WTC11 (cell line): ENCODE data around the gene RAP1GAP.

Source experiments
- CBFB ChIP-seq: sonication (generic); formaldehyde crosslinking; IDR thresholded peaks from 2 replicates; pipeline ENCODE4 v1.8.1; 2022; ENCODE audit warnings: mild to moderate bottlenecking, low read depth, missing genetic modification reagents
- ZNF138 ChIP-seq: sonication (generic); formaldehyde crosslinking; conservative IDR thresholded peaks from 2 replicates; pipeline ENCODE4 v1.8.1; 2022; ENCODE audit warnings: mild to moderate bottlenecking, moderate library complexity, missing genetic modification reagents
- TF ChIP-seq, protein P1 (sequence below): sonication (generic); formaldehyde crosslinking; IDR thresholded peaks from 2 replicates; pipeline ENCODE4 v1.8.0; 2022; ENCODE audit warnings: mild to moderate bottlenecking, missing genetic modification reagents
- TF ChIP-seq, protein P2 (sequence below): fragments of 200-600 bp; IDR thresholded peaks from 2 replicates; pipeline ENCODE4 v1.8.0; 2022; ENCODE audit warnings: antibody characterized with exemption
- TF ChIP-seq, protein P3 (sequence below): sonication (generic); formaldehyde crosslinking; IDR thresholded peaks from 2 replicates; pipeline ENCODE4 v1.8.1; 2023; ENCODE audit warnings: mild to moderate bottlenecking, missing genetic modification reagents

DNA sequence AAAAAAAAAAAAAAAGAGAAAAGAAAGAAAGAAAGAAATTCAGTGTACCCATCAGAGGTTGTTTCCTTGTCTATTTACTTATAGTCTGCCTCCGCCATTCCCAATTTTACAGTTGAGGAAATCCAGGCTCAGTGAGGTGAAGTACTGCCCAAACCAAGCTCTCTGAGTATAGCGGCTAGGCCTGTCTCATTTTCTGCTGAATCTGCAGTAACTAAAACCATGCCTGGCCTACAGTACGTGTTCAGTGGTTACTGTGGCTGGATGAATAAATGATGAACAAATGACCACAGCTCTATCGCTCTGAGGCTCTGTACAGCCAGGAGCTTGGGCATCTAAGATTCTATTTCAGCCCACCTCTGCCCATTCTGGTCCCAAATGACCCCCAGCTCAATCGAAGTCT is 24.3 kb downstream of the RAP1GAP start:
- TF ChIP-seq, protein P1, sequence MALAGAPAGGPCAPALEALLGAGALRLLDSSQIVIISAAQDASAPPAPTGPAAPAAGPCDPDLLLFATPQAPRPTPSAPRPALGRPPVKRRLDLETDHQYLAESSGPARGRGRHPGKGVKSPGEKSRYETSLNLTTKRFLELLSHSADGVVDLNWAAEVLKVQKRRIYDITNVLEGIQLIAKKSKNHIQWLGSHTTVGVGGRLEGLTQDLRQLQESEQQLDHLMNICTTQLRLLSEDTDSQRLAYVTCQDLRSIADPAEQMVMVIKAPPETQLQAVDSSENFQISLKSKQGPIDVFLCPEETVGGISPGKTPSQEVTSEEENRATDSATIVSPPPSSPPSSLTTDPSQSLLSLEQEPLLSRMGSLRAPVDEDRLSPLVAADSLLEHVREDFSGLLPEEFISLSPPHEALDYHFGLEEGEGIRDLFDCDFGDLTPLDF = no peak
- TF ChIP-seq, protein P2, sequence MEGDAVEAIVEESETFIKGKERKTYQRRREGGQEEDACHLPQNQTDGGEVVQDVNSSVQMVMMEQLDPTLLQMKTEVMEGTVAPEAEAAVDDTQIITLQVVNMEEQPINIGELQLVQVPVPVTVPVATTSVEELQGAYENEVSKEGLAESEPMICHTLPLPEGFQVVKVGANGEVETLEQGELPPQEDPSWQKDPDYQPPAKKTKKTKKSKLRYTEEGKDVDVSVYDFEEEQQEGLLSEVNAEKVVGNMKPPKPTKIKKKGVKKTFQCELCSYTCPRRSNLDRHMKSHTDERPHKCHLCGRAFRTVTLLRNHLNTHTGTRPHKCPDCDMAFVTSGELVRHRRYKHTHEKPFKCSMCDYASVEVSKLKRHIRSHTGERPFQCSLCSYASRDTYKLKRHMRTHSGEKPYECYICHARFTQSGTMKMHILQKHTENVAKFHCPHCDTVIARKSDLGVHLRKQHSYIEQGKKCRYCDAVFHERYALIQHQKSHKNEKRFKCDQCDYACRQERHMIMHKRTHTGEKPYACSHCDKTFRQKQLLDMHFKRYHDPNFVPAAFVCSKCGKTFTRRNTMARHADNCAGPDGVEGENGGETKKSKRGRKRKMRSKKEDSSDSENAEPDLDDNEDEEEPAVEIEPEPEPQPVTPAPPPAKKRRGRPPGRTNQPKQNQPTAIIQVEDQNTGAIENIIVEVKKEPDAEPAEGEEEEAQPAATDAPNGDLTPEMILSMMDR = no peak
- TF ChIP-seq, protein P3, sequence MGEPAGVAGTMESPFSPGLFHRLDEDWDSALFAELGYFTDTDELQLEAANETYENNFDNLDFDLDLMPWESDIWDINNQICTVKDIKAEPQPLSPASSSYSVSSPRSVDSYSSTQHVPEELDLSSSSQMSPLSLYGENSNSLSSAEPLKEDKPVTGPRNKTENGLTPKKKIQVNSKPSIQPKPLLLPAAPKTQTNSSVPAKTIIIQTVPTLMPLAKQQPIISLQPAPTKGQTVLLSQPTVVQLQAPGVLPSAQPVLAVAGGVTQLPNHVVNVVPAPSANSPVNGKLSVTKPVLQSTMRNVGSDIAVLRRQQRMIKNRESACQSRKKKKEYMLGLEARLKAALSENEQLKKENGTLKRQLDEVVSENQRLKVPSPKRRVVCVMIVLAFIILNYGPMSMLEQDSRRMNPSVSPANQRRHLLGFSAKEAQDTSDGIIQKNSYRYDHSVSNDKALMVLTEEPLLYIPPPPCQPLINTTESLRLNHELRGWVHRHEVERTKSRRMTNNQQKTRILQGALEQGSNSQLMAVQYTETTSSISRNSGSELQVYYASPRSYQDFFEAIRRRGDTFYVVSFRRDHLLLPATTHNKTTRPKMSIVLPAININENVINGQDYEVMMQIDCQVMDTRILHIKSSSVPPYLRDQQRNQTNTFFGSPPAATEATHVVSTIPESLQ (CRISPR knock-in tag) = no peak
- no peak for TF ChIP-seq ZNF138 (CRISPR knock-in tag)
- no peak for TF ChIP-seq CBFB (CRISPR knock-in tag)
